ENCODE results near the gene FMN1. TPM values are rescaled to one million over a fixed set of nuclear protein-coding genes. Genes with fewer than 3 reads are reported as not detected.

FMN1 gene
- total and polyA plus RNA-seq, 10 of the 15 experiments (the other 5 are each of a cell fraction or from before 2014, with no cell fraction given): 0.05 to 0.16 (median 0.08) TPM; not detected in 4

- FAIRE-seq (no peak), DNase-seq (ENCODE audit: low read depth, low spot score) (no peak), ATAC-seq (no peak)
- Histone ChIP-seq H3K27me3 (replicated peaks in 1 of 2; ENCODE audit: control insufficient read depth in 2 of 2, insufficient read depth in 2 of 2, low read length in 1 of 2) (peaks cover 0 to 2% of the 10 kb centered on the region in 2 experiments; a peak in 2 of 4 replicates), H3K79me2 (ENCODE audit: control insufficient read depth, insufficient read depth, low read length) (no peaks in the 10 kb centered on the region), H3K9ac (ENCODE audit: control insufficient read depth, insufficient read depth, low read length) (no peak overlapping the region), H3K4me1 (ENCODE audit: control insufficient read depth, insufficient read depth, low read length) (peaks cover 6% of the 10 kb centered on the region; the same call in 1 of the 2 replicates), H3K9me3 (replicated peaks; ENCODE audit: control insufficient read depth, insufficient read depth, low read length) (no peaks in the 10 kb centered on the region), H3K4me3 (no peak overlapping the region), H3K27ac (ENCODE audit: control insufficient read depth, insufficient read depth) (no peak overlapping the region), H3K36me3 (ENCODE audit: control insufficient read depth in 2 of 2, insufficient read depth in 2 of 2, low read length in 1 of 2) (no peaks in the 10 kb centered on the region), H3K4me2 (ENCODE audit: control insufficient read depth, insufficient read depth) (no peak overlapping the region), H2AFZ (ENCODE audit: control insufficient read depth, low read depth, low read length) (no peak overlapping the region), H4K20me1 (ENCODE audit: control insufficient read depth, insufficient read depth) (no peaks in the 10 kb centered on the region)
- 4% methylated on average over 1 of the region's 1 CpG for WGBS (ENCODE audit: insufficient coverage, insufficient replicate concordance, low lambda C conversion rate, missing lambda C conversion rate)
- POLR2A ChIA-PET: no interaction called here
- in situ Hi-C loops (cut with MboI) (no loop called here), intact Hi-C loops (cut with micrococcal nuclease; ENCODE audit: unreplicated experiment) (loop anchor here (5.0 kb wide), 1 partner anchor 168 kb away; no protein-coding TSS in a partner anchor)
- BruUV-seq (replicated peaks): no TSS peak
- TF ChIP-seq PRDM15 (CRISPR knock-in tag; IDR thresholded peaks at IDR 0.05) (no peak), KAT2A (conservative IDR thresholded peaks at IDR 0.05; ENCODE audit: control insufficient read depth, low read depth, low read length) (no peak), EED (IDR thresholded peaks at IDR 0.05; ENCODE audit: low read depth) (no peak), STAT1 (conservative IDR thresholded peaks at IDR 0.05) (no peak), IKZF1 (conservative IDR thresholded peaks at IDR 0.05) (no peak), MEF2B (IDR thresholded peaks at IDR 0.05; ENCODE audit: partially characterized antibody, poor library complexity, severe bottlenecking) (no peak), SREBF2 (IDR thresholded peaks at IDR 0.05; ENCODE audit: low read length) (no peak), FOS (IDR thresholded peaks at IDR 0.05; ENCODE audit: borderline replicate concordance, extremely low read depth, insufficient read length) (no peak)
- RAD21 ChIA-PET (ENCODE audit: unreplicated experiment): no interaction called here
- CTCF ChIA-PET: interaction anchor here (6.4 kb wide), 1 partner anchor 14 kb away, joined by 40 read pairs; no protein-coding TSS in a partner anchor
- SMC1A ChIA-PET (ENCODE audit: uncharacterized antibody, unreplicated experiment): interaction anchor here (7.1 kb wide), 1 partner anchor 14 kb away, joined by 43 read pairs; no protein-coding TSS in a partner anchor
Observed at GRCh38 chr15:32830241-32830640, 364.3 kb downstream of the FMN1 start.

All from GM12878 (cell line).